ENCODE measurements around the gene MEIS2.

The MEIS2 gene

DNA sequence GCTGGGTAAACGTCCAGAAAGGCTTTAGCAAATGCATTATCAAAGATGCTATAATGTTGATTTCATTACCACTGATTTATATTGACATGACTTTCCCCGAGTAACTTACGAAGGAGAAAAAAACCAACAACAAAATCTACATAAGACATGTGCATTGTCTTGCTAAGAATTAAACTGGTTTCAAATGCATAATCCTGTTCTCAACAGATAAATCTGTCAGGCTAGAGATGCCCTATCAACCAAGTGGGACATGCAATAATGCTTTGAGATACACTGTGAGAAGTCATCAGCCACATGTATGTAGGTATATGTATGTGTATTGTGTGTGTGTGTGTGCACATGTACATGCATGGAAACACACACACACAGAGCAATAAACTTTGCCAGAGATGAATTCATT lies 195.6 kb downstream of the MEIS2 start:
- no peak for FAIRE-seq
- TF ChIP-seq, protein P1, sequence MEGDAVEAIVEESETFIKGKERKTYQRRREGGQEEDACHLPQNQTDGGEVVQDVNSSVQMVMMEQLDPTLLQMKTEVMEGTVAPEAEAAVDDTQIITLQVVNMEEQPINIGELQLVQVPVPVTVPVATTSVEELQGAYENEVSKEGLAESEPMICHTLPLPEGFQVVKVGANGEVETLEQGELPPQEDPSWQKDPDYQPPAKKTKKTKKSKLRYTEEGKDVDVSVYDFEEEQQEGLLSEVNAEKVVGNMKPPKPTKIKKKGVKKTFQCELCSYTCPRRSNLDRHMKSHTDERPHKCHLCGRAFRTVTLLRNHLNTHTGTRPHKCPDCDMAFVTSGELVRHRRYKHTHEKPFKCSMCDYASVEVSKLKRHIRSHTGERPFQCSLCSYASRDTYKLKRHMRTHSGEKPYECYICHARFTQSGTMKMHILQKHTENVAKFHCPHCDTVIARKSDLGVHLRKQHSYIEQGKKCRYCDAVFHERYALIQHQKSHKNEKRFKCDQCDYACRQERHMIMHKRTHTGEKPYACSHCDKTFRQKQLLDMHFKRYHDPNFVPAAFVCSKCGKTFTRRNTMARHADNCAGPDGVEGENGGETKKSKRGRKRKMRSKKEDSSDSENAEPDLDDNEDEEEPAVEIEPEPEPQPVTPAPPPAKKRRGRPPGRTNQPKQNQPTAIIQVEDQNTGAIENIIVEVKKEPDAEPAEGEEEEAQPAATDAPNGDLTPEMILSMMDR (IDR thresholded peaks at IDR 0.05; ENCODE audit: insufficient read depth, missing control alignments), result no peak
- no peak for DNase-seq (ENCODE audit: insufficient read length, low spot score)

DNA sequence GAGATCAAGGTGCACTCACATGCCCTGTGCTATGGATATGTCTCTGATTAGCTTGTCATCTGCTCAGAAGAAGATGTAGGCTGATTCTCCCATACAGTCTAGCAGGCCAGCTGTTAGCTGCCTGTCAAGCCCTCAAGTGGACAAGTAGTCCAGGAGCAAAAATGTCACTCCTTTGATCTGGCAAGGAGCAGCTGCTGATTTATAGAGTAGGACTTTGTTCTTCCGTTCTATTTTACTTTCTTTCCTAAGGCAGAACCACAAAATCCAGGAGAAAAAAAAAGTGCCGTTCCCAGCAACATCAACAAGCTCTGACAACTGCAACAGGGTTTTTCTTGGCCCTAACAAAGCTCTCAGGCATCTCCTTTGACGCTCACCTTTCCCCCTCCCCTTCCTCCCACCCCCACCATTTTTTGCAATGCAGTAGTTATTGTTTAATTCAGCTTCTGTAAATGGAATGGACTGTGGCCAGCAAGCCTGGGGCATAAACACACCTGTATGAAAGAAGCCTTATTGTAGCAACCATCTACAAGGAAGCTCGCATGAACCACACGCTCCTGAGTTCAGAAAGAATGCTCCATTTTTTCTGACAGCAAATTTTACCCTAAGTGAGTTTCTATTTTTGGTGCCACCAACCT lies 196.3 kb downstream of the MEIS2 start:
- DNase-seq (ENCODE audit: insufficient read length, low spot score) (no peak), FAIRE-seq (no peak)
- TF ChIP-seq, protein P1 (IDR thresholded peaks at IDR 0.05; ENCODE audit: insufficient read depth, missing control alignments), result no peak

DNA sequence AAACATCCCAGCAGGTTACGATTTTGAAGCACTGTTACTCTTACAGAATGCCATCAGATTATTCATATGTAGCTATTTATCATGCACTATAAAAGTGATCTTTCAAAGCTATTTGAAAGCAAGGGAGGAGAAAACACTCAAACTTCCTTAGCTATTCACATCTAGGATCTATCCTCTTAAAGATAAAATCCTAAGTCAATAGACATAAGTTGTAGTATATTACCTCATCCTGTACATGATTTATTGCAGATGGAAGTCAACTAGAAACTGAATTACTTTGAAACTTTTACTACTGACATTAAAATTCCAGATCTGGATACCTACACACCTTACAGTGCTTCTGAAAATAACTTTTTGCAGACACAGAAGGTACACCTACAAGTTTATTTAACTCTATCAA lies 197.2 kb downstream of the MEIS2 start:
- DNase-seq (ENCODE audit: insufficient read length, low spot score), result no peak
- TF ChIP-seq, protein P1 (IDR thresholded peaks at IDR 0.05; ENCODE audit: insufficient read depth, missing control alignments), result no peak
- no peak for FAIRE-seq

DNA sequence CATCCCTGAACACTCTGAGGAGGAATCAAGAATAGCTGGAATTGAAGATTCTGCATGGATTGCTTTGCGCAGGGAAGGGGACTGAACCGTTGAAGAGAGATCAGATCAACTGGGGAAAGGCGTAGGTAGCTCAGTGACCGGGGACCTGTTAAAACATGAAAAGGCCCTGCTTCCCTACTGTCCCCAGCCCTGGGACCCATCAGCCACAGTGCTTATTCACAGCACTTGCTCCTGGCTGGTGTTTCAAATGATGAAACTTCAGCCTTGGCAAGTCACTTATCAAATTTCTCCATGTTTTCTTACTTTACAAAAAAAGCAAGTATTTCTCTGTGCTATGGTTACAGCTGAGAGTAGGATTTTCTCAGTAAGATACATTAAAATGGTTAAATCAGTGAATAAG lies 199.3 kb downstream of the MEIS2 start:
- FAIRE-seq (no peak), DNase-seq (ENCODE audit: insufficient read length, low spot score) (no peak)
- TF ChIP-seq, protein P1 (IDR thresholded peaks at IDR 0.05; ENCODE audit: insufficient read depth, missing control alignments), result no peak

DNA sequence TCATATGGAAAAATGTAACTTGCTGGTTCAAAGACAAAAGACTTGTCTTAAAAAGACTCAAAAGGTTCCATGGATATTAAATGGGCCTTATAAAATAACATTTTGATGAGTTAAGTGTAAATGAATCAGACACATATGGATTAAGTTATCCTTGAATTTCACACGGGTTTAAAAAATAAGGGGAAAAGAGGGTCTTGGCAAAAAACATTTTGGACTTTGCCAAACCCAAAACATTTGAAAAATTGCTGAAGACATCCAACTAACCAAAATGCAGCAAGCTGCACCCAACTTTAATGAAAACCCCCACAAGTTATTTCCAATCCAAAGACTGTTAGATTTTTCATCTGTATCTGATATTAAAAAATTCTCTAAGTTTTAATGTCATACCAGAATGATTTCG lies 200.7 kb downstream of the MEIS2 start:
- TF ChIP-seq, protein P1 (IDR thresholded peaks at IDR 0.05; ENCODE audit: insufficient read depth, missing control alignments), result no peak
- no peak for FAIRE-seq
- DNase-seq (ENCODE audit: insufficient read length, low spot score), result no peak

DNA sequence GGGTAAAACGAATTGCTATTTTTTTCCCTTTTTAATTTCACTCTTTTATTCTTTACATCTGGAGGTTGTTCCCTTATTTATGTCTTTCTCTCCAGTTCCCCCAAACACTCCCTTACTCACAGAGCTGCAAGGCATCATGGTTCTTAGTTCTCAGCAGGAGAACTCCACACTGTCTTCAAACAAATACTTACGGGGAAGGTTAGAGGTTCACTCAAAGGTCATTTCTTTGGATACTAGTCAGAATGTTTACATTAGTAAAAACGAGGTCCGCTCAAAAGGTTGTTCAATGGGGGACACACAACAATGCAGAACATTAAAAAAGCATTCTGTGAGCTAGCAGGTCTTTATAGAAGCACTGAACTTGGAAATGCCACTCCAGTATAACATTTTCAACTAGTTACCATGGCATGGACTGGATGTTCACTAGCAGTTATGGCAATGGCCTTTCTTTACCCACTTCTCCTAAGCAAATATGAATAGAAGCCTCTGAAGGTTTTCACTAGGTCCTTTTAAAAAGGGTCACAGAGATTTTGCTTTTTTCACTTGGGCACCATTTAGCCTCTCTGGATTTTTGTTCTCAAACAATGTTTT lies 201.7 kb downstream of the MEIS2 start:
- no peak for FAIRE-seq
- TF ChIP-seq, protein P1 (IDR thresholded peaks at IDR 0.05; ENCODE audit: insufficient read depth, missing control alignments), result no peak
- DNase-seq (ENCODE audit: insufficient read length, low spot score), result no peak

DNA sequence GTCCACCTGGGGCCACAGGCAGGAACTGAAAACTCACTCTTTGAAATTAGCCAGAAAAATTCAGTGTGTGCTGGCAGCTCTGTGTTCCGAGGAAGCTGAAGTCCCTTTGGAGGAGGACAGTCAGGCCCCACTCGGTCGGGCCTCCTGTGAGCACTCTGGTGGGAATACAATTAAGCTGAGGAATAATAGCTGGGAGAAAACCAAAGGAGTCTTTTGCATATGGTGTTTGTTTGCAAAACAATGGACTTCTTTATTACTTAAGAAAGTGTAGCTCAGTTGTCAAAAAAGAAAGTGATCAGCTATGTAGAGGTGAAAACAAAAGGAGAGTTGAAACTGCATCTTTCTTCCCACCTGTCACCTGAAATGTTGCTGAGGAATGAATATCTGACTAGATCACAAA lies 202.5 kb downstream of the MEIS2 start:
- DNase-seq (ENCODE audit: insufficient read length, low spot score) (no peak), FAIRE-seq (no peak)
- TF ChIP-seq, protein P1 (IDR thresholded peaks at IDR 0.05; ENCODE audit: insufficient read depth, missing control alignments), result no peak

Data from D721Med (cell line).